Smooth muscle cell of trachea (primary cell): Measurements from ENCODE around the gene ANKRD12. TPM values are rescaled to one million over a fixed set of nuclear protein-coding genes. Genes with fewer than 3 reads are reported as not detected.

ENCODE experiments used
- total RNA-seq: library from RNA; depleted of rRNA; stranded (reverse); fragments of >200 nt; gene quantifications from 2 replicates; pipeline ENCODE4 v1.2.1, GENCODE V29; 2014

The ANKRD12 gene
- 32.4 and 50.8 TPM in 2 replicates for total RNA-seq

DNA sequence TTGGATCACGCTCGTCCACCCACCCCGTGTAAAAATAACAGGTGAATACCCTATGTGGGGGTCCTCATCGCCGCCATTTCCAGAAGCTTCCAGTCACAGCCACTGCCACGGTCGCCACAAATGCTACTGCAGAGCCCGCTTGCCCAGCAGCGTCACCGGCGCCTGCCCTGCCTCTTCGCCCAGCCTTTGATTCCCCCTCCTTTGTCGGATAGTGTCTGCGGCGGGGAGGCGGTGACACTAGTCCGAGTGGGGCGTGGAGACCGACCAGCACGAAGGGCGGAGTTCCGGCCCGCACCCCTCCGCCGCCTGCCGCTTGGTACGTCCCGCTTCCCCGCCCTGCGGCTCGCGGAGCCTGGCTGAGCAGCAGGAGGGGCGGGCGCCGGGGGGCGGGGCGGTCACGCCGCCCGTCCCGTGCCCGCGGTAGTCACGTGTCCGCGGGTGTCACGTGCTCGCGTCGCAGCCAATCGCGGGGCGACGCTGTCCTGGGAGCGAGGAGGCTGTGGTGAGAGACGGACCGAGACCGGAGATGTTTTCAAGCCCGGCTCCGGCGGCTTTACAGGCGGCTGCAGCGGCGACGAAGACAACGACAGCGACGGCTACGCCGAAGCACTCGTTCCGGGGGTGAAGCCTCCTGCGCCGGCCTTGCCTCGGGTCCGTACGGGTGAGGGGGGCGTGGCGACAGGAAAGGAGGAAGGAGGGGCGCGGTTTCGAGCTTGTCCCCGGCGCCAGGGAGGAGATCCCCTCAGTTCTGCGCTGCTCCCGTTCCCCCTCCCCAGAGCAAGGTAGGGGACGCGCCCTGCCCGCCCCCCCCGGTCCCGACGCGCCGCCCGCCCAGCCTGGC, at the start of gene ANKRD12:
Gene ANKRD12, plus strand, starts transcription at position 467 of the 841 bp plus-strand sequence. CDS start 45,652 bp downstream, outside the sequence.

DNA sequence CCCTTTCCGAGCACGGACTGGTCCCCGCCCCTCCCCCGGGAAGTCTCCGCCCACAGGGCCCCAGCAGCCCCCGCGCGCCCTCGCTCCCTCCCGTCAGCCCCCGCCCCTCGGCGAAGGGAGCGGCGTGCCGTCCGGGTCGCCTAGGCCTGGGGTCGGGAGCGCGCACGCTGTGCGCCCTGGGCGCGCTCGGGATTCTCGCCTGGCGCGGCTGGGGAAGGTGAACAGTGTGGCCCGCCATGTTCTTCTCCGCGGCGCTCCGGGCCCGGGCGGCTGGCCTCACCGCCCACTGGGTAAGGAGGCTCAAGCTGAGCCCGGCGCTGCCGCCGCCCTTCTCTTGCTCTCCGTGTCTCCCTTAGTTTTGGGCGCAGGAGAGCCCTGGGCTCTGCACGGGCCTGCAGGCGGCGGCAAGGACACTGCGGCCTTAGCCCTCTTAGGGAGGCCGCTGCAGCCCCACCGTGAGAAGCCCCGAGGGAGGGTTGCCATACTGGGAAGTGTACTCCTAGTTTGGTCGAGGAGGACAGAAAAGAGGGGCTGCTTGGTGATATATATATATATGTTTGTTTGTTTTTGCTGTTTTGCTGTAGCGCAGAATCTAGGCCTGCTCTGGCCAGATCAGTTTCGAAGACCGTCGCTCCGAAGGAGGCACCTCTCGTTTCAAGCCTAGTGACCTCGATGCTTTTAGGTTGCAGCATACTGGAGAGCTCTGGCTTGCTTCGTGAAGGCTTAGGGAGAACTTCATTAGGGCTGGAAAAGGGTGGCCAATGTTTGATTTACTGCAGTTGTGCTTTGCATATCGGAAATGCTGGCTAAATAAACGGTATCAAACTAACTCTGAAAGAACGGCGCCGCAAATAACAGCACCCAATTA, 33.8 kb upstream of the ANKRD12 start, which contains the start of gene NDUFV2:
Gene NDUFV2, plus strand, starts transcription at position 192 of the 868 bp plus-strand sequence. Its CDS starts 45 bp downstream, at position 237.

DNA sequence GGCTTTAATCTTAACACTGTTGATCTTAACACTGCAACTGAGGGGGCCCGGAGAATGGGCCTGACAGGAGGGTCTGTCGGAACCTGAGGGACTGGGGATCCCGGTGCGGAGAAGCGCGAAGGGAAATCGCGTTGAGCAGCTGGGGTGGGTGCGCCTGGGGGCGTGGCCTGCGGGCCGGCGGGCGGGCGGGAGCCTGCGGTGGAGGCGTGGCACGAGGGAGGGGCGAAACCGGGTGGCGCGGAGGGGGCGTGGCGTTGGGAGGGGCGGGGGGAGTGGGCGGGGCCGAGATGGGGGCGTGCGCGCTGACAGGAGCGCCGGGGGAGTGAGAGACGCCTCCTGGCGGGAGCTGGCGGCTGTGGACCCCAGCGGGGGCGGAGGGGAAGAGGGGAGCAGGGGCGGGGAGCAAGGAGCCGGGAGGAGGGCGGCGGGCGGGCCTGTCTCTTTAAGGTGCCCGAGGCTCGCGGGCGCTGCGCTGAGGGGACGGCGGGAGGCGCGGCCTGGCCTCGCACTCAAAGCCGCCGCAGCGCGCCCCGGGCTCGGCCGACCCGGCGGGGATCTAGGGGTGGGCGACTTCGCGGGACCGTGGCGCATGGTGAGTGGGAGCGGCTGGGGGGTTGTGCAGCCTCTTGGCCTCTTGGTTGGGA, 197.9 kb downstream of the ANKRD12 start, which contains the start of gene TWSG1:
Gene TWSG1, plus strand, starts transcription at position 445 of the 644 bp plus-strand sequence. CDS start 2,457 bp downstream, outside the sequence.

Other genes starting within 250 kb of the ANKRD12 start
- 98.1 and 148 TPM in 2 replicates for gene NDUFV2, start 34.1 kb upstream of the ANKRD12 start, total RNA-seq
- 260 and 298 TPM in 2 replicates for gene TWSG1, start 198.0 kb downstream of the ANKRD12 start, total RNA-seq